Mesenchymal stem cell (in vitro differentiated cells and primary cell): ENCODE data around the gene RPL19.

Experiments
- DNase-seq: peaks from one replicate; pipeline ENCODE4 v3.0.0-alpha.2; 2013
- H2AFZ ChIP-seq: one replicate; pipeline ENCODE4 v1.6.1; 2013; ENCODE audit warnings: low read depth, mild to moderate bottlenecking, control low read depth, inconsistent platforms, low read length, moderate library complexity
- H2AK5ac ChIP-seq: 2 replicates; pipeline ENCODE4 v1.6.1; 2013; ENCODE audit warnings: low read length, moderate library complexity, mild to moderate bottlenecking, inconsistent platforms; ENCODE audit not compliant: severe bottlenecking
- H2BK120ac ChIP-seq: one replicate; pipeline ENCODE4 v1.6.1; 2013; ENCODE audit warnings: low read depth, mild to moderate bottlenecking, inconsistent platforms, low read length, moderate library complexity
- H2BK12ac ChIP-seq, 2 experiments: one replicate each; pipeline ENCODE4 v1.6.1; 2013; ENCODE audit warnings: inconsistent platforms in 2 of 2, low read length in 2 of 2, mild to moderate bottlenecking in 2 of 2, moderate library complexity in 2 of 2, control low read depth in 1 of 2
- H2BK15ac ChIP-seq: one replicate; pipeline ENCODE4 v1.6.1; 2013; ENCODE audit warnings: mild to moderate bottlenecking, low read depth, inconsistent platforms; ENCODE audit not compliant: poor library complexity, severe bottlenecking
- H2BK5ac ChIP-seq: 2 replicates; pipeline ENCODE4 v1.6.1; 2013; ENCODE audit warnings: low read depth, mild to moderate bottlenecking, low read length, control low read depth, inconsistent platforms; ENCODE audit not compliant: poor library complexity, severe bottlenecking
- H3K14ac ChIP-seq, 2 experiments: one replicate each; pipeline ENCODE4 v1.6.1; 2013; ENCODE audit warnings: inconsistent platforms in 2 of 2, low read length in 2 of 2, control low read depth in 1 of 2, mild to moderate bottlenecking in 1 of 2, moderate library complexity in 1 of 2
- H3K18ac ChIP-seq, 2 experiments: one replicate each; pipeline ENCODE4 v1.6.1; 2013; ENCODE audit warnings: inconsistent platforms in 2 of 2, low read length in 2 of 2, control low read depth in 1 of 2, low read depth in 1 of 2, mild to moderate bottlenecking in 1 of 2
- H3K23ac ChIP-seq, 2 experiments: one replicate each; pipeline ENCODE4 v1.6.1; 2013; ENCODE audit warnings: inconsistent platforms in 2 of 2, low read length in 2 of 2, mild to moderate bottlenecking in 2 of 2, moderate library complexity in 2 of 2, control low read depth in 1 of 2
- H3K27ac ChIP-seq: 2 replicates; pipeline ENCODE4 v1.5.1; 2013; ENCODE audit warnings: mild to moderate bottlenecking, moderate library complexity, low read length, control low read depth, inconsistent platforms; ENCODE audit not compliant: poor library complexity, severe bottlenecking
- H3K27me3 ChIP-seq, 2 experiments: 2 replicates each; pipeline versions ENCODE4 v1.6.1 to v1.7.0; 2013; ENCODE audit warnings: low read length in 2 of 2, mild to moderate bottlenecking in 2 of 2, moderate library complexity in 2 of 2, control low read depth in 1 of 2, inconsistent platforms in 1 of 2; ENCODE audit not compliant: control insufficient read depth in 1 of 2, insufficient read depth in 1 of 2
- H3K36me3 ChIP-seq, 2 experiments: 2 replicates each; pipeline versions ENCODE4 v1.6.1 to v1.7.0; 2013; ENCODE audit warnings: low read length in 2 of 2, control low read depth in 1 of 2, inconsistent platforms in 1 of 2, low read depth in 1 of 2, mild to moderate bottlenecking in 1 of 2; ENCODE audit not compliant: insufficient read depth in 2 of 2, control insufficient read depth in 1 of 2
- H3K4ac ChIP-seq, 2 experiments: one replicate each; pipeline ENCODE4 v1.6.1; 2013; ENCODE audit warnings: inconsistent platforms in 2 of 2, low read length in 2 of 2, mild to moderate bottlenecking in 2 of 2, moderate library complexity in 2 of 2, control low read depth in 1 of 2, low read depth in 1 of 2
- H3K4me1 ChIP-seq: 2 replicates; pipeline ENCODE4 v1.6.1; 2013; ENCODE audit warnings: low read depth, low read length, control low read depth; ENCODE audit not compliant: control insufficient read depth, insufficient read depth
- H3K4me2 ChIP-seq: 2 replicates; pipeline ENCODE4 v1.6.1; 2013; ENCODE audit warnings: low read length, mild to moderate bottlenecking, inconsistent platforms; ENCODE audit not compliant: poor library complexity, severe bottlenecking
- H3K4me3 ChIP-seq, 2 experiments: 2 replicates each; pipeline versions ENCODE4 v1.5.1 to v1.7.0; 2013; ENCODE audit warnings: low read length in 2 of 2, mild to moderate bottlenecking in 2 of 2, control low read depth in 1 of 2, low read depth in 1 of 2; ENCODE audit not compliant: insufficient read depth in 1 of 2
- H3K79me1 ChIP-seq: replicated peaks from 2 replicates; pipeline ENCODE4 v1.6.1; 2013; ENCODE audit warnings: mild to moderate bottlenecking, control low read depth, low read length, inconsistent platforms; ENCODE audit not compliant: poor library complexity, severe bottlenecking
- H3K9ac ChIP-seq: 2 replicates; pipeline ENCODE4 v1.7.0; 2013; ENCODE audit warnings: mild to moderate bottlenecking, low read length, moderate library complexity
- H3K9me3 ChIP-seq: 2 replicates; pipeline ENCODE4 v1.7.0; 2013; ENCODE audit warnings: mild to moderate bottlenecking, low read length; ENCODE audit not compliant: control insufficient read depth
- H4K8ac ChIP-seq: one replicate; pipeline ENCODE4 v1.6.1; 2013; ENCODE audit warnings: inconsistent platforms, mild to moderate bottlenecking, low read length, moderate library complexity
- H4K91ac ChIP-seq: one replicate; pipeline ENCODE4 v1.6.1; 2013; ENCODE audit warnings: mild to moderate bottlenecking, low read length, inconsistent platforms
- WGBS: methylation state at CpG from one replicate; pipeline ENCODE4 v1.1.7; 2013; ENCODE audit warnings: mixed read lengths; 5-methylcytosine and 5-hydroxymethylcytosine counted together

Gene RPL19

DNA sequence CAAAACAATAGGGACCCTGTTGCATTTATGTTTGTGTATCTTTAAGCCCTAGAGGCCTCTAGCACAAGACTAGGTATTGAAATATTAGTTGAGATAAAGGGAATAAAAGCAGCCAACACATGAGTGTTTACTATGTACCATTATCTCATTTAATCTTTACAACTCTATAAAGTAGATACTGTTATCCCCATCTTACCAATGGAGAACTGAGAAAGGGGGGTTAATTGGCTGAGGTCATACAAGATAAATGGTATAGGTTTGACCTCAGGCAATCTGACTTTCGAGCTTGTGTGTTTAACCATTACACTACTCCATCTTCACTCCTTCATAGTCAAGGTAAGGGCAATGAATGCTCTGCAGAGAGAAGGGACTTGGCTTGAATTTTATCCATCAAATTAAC, 51.9 kb downstream of the RPL19 start:
- Histone ChIP-seq H2BK5ac (no peak overlapping the region), H3K79me1 (no peaks in the 10 kb centered on the region), H2BK120ac (no peak overlapping the region), H3K4me3 (no peak overlapping the region), H3K27me3 (no peaks in the 10 kb centered on the region), H2BK12ac (no peak overlapping the region), H3K4me2 (no peak overlapping the region), H2BK15ac (no peak overlapping the region), H3K36me3 (peaks cover 10 to 49% of the 10 kb centered on the region in 2 experiments), H3K14ac (no peak overlapping the region), H3K4me1 (no peaks in the 10 kb centered on the region), H3K27ac (no peak overlapping the region), H2AK5ac (no peak overlapping the region), H3K23ac (no peak overlapping the region), H4K8ac (no peak overlapping the region), H2AFZ (no peak overlapping the region), H3K9ac (no peak overlapping the region), H3K18ac (no peak overlapping the region), H3K9me3 (no peaks in the 10 kb centered on the region), H4K91ac (no peak overlapping the region), H3K4ac (no peak overlapping the region)
- no peak for DNase-seq
- WGBS, result no CpG with 5 or more reads among the region's 1 CpG

DNA sequence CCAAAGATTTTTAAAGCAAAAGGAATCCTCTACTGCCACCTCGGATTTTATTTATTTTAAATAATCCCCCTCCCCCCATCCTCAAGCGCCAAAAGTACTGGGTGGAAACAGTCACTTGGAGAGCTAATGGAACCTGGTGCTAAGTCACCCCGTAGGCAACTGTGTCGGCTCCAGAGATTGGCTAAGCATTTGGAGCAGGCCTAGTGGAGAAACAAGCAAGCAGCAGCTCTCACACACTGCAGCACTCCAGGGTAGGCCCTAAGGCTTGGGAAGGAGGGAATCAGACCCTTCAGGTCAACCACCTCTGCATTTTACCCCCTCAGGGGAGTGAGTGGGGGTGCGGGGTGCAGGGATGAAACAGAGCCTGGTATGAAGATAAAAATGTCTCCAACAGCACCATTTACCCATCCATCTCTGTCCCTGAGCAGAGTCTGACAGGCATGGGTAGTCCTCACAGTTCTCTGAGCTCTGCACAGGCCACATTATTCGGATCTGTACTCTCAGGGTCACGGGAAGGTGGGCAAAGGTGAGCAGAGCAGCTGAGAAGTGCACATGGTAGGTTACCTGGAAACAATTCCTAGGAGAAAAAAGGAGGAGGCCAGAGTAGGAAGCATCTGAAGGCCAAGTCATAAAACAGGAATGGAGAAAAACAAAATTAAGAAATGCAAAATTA, 52.8 kb downstream of the RPL19 start:
- Histone ChIP-seq H4K8ac (no peak overlapping the region), H3K14ac (no peak overlapping the region), H3K18ac (no peak overlapping the region), H3K23ac (no peak overlapping the region), H3K9ac (no peak overlapping the region), H3K4me2 (no peak overlapping the region), H2AK5ac (no peak overlapping the region), H3K27me3 (no peaks in the 10 kb centered on the region), H2AFZ (no peak overlapping the region), H3K4me3 (no peak overlapping the region), H3K79me1 (no peaks in the 10 kb centered on the region), H3K4me1 (no peaks in the 10 kb centered on the region), H3K9me3 (no peaks in the 10 kb centered on the region), H2BK15ac (no peak overlapping the region), H2BK12ac (no peak overlapping the region), H3K4ac (no peak overlapping the region), H2BK120ac (no peak overlapping the region), H4K91ac (no peak overlapping the region), H3K27ac (no peak overlapping the region), H3K36me3 (peaks cover 10 to 58% of the 10 kb centered on the region in 2 experiments), H2BK5ac (no peak overlapping the region)
- no peak for DNase-seq
- WGBS, result 78% methylated on average over 6 of the region's 7 CpGs
